ENCODE results near the gene CCER1.

Gene CCER1

DNA sequence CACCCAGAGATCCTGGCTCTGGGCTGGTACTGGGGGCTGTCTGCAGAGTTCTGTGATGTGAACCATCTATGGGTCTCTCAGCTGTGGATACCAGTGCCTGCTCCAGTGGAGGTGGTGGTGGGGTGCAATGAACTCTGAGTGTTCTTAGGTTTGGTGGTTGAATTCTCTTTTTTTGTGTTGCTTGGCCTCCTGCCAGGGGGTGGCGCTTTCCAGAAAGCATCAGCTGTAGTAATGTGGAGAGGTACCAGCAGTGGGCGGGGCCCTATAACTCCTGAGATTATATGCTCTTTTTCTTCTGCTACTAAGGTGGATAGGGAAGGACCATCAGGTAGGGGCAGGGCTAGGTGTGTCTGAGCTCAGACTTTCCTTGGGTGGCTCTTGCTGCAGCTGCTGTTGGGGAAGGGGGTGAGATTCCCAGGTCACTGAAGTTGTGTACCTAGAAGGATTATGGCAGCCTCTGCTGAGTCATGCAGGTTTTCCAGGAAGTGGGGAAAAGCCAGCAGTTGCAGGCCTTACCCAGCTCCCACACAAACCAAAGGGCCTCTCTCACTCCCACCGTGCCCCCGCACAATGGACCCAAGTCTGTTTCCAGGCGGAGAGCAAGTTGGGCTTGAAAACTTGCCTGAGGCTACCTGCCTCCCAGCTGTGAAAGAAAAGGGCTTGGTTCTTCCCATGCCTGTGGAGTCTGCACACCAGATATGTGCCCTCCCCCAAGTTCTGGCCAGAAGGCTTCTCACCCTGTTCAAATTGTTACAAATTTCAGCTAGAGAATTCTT, 18.6 kb downstream of the CCER1 start:
- Histone ChIP-seq H3K9me2 (replicated peaks; ENCODE audit: control insufficient read depth, low read length) (no peaks in the 10 kb centered on the region), H3K4me1 (ENCODE audit: control insufficient read depth, low read length) (no peaks in the 10 kb centered on the region), H3F3A (ENCODE audit: control insufficient read depth, insufficient read depth) (no peaks in the 10 kb centered on the region), H3K27me3 (ENCODE audit: control insufficient read depth, low read length) (no peaks in the 10 kb centered on the region), H3K36me3 (ENCODE audit: control insufficient read depth, low read length) (no peaks in the 10 kb centered on the region), H3K79me2 (ENCODE audit: control insufficient read depth, low read length) (no peaks in the 10 kb centered on the region), H3K4me2 (ENCODE audit: low read length) (no peak overlapping the region), H3K9me3 (ENCODE audit: control insufficient read depth, insufficient read depth, low read length) (no peaks in the 10 kb centered on the region), H3K27ac (ENCODE audit: low read depth, low read length) (no peak overlapping the region), H3K4me3 (ENCODE audit: low read length) (no peak overlapping the region), H4K20me1 (ENCODE audit: control insufficient read depth, insufficient read depth, low read depth, low read length) (no peaks in the 10 kb centered on the region)
- TF ChIP-seq, protein P1, sequence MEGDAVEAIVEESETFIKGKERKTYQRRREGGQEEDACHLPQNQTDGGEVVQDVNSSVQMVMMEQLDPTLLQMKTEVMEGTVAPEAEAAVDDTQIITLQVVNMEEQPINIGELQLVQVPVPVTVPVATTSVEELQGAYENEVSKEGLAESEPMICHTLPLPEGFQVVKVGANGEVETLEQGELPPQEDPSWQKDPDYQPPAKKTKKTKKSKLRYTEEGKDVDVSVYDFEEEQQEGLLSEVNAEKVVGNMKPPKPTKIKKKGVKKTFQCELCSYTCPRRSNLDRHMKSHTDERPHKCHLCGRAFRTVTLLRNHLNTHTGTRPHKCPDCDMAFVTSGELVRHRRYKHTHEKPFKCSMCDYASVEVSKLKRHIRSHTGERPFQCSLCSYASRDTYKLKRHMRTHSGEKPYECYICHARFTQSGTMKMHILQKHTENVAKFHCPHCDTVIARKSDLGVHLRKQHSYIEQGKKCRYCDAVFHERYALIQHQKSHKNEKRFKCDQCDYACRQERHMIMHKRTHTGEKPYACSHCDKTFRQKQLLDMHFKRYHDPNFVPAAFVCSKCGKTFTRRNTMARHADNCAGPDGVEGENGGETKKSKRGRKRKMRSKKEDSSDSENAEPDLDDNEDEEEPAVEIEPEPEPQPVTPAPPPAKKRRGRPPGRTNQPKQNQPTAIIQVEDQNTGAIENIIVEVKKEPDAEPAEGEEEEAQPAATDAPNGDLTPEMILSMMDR (IDR thresholded peaks at IDR 0.05; ENCODE audit: low read depth, low read length, poor library complexity, severe bottlenecking): no peak
- no peak for TF ChIP-seq EZH2phosphoT487 (IDR thresholded peaks at IDR 0.05; ENCODE audit: borderline replicate concordance, low read length)

DNA sequence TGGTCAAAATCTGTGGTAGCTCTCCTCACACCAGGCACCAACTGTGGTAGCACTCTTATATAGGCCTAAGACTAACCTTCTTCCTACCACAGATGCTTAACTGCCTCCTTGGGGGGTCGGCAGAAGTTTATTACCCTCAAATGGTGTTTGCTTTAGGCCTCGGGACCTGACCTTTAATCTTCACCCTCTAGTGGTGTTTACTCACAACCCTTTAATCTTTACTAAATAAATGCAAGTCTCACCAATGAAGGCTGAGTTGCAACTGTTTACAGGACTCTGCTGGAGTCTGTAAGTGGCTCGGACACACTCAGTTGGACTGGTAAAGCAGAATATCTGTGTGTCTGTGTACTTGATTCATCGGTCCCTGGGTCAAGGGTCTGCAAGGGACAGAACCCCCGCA, 29.4 kb downstream of the CCER1 start:
- H4K20me1 ChIP-seq (ENCODE audit: control insufficient read depth, insufficient read depth, low read depth, low read length): no peaks in the 10 kb centered on the region
- TF ChIP-seq EZH2phosphoT487 (IDR thresholded peaks at IDR 0.05; ENCODE audit: borderline replicate concordance, low read length): no peak
- TF ChIP-seq, protein P1 (IDR thresholded peaks at IDR 0.05; ENCODE audit: low read depth, low read length, poor library complexity, severe bottlenecking): no peak
- H3K4me3 ChIP-seq (ENCODE audit: low read length): no peak overlapping the region
- no peaks in the 10 kb centered on the region for H3K36me3 ChIP-seq (ENCODE audit: control insufficient read depth, low read length)
- H3K9me3 ChIP-seq (ENCODE audit: control insufficient read depth, insufficient read depth, low read length): no peaks in the 10 kb centered on the region
- no peaks in the 10 kb centered on the region for H3K27me3 ChIP-seq (ENCODE audit: control insufficient read depth, low read length)
- H3K4me1 ChIP-seq (ENCODE audit: control insufficient read depth, low read length): no peaks in the 10 kb centered on the region
- H3K79me2 ChIP-seq (ENCODE audit: control insufficient read depth, low read length): no peaks in the 10 kb centered on the region
- H3K4me2 ChIP-seq (ENCODE audit: low read length): no peak overlapping the region
- no peaks in the 10 kb centered on the region for H3F3A ChIP-seq (ENCODE audit: control insufficient read depth, insufficient read depth)
- H3K9me2 ChIP-seq (replicated peaks; ENCODE audit: control insufficient read depth, low read length): no peaks in the 10 kb centered on the region
- no peak overlapping the region for H3K27ac ChIP-seq (ENCODE audit: low read depth, low read length)

DNA sequence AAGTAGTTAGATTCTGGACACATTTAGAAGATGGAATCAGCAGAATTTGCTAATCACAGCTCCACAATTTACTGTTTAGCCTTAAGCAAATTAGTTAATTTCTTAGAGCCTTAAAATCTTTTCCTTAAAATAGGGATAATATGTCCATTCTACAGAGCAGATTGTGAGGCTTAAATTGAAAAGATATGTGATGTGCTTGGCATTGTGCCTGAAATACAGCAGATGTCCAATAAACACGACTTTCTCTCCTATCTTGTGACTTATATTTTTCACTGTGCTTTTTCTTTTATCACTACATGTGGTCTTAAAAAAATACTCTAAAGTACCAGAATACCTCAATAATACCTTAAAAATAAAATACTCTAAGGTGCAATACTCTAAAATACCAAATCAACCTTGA, 30.6 kb downstream of the CCER1 start:
- no peaks in the 10 kb centered on the region for H3F3A ChIP-seq (ENCODE audit: control insufficient read depth, insufficient read depth)
- no peaks in the 10 kb centered on the region for H3K79me2 ChIP-seq (ENCODE audit: control insufficient read depth, low read length)
- no peak overlapping the region for H3K27ac ChIP-seq (ENCODE audit: low read depth, low read length)
- H3K4me2 ChIP-seq (ENCODE audit: low read length): no peak overlapping the region
- H3K4me1 ChIP-seq (ENCODE audit: control insufficient read depth, low read length): no peaks in the 10 kb centered on the region
- H3K36me3 ChIP-seq (ENCODE audit: control insufficient read depth, low read length): no peaks in the 10 kb centered on the region
- no peaks in the 10 kb centered on the region for H3K9me3 ChIP-seq (ENCODE audit: control insufficient read depth, insufficient read depth, low read length)
- H4K20me1 ChIP-seq (ENCODE audit: control insufficient read depth, insufficient read depth, low read depth, low read length): no peaks in the 10 kb centered on the region
- H3K27me3 ChIP-seq (ENCODE audit: control insufficient read depth, low read length): no peaks in the 10 kb centered on the region
- H3K4me3 ChIP-seq (ENCODE audit: low read length): no peak overlapping the region
- no peaks in the 10 kb centered on the region for H3K9me2 ChIP-seq (replicated peaks; ENCODE audit: control insufficient read depth, low read length)
- no peak for TF ChIP-seq EZH2phosphoT487 (IDR thresholded peaks at IDR 0.05; ENCODE audit: borderline replicate concordance, low read length)
- TF ChIP-seq, protein P1 (IDR thresholded peaks at IDR 0.05; ENCODE audit: low read depth, low read length, poor library complexity, severe bottlenecking): no peak
